Fibroblast of skin of right biceps (primary cell): ENCODE results near the gene RNF182.
"Not testable (repeated sequence)": the region's sequence is repeated elsewhere in the genome, so short reads cannot be mapped to it uniquely, and the experiment has no call there.

ENCODE experiments used
- DNase-seq: peaks from one replicate; pipeline ENCODE4 v3.0.0-alpha.2; 2013

The RNF182 gene, protein sequence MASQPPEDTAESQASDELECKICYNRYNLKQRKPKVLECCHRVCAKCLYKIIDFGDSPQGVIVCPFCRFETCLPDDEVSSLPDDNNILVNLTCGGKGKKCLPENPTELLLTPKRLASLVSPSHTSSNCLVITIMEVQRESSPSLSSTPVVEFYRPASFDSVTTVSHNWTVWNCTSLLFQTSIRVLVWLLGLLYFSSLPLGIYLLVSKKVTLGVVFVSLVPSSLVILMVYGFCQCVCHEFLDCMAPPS

GRCh38 chr6:13924949-13925881 lies at the start of gene RNF182:
TSS of gene RNF182 (plus strand) at chr6:13924952. CDS start at chr6:13977120, 52,168 bp downstream.
- DNase-seq, result no peak

DNA sequence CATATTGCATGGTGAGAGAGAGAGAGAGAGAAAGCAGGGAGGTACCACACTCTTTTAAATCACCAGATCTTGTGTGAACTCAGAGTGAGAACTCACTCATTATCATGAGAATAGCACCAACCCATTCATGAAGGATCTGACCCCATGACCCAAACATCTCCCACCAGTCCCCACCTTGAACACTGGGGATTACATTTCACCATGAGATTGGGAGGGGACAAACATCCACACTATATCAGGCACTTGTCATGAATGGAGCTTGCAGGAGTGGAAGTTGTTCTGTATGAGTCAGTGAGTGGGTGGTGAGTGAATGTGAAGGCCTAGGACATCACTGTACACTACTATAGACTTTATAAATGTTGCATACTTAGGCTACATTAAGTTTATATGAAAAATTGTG lies 47.7 kb upstream of the RNF182 start:
- DNase-seq, result peak; percentile 8

DNA sequence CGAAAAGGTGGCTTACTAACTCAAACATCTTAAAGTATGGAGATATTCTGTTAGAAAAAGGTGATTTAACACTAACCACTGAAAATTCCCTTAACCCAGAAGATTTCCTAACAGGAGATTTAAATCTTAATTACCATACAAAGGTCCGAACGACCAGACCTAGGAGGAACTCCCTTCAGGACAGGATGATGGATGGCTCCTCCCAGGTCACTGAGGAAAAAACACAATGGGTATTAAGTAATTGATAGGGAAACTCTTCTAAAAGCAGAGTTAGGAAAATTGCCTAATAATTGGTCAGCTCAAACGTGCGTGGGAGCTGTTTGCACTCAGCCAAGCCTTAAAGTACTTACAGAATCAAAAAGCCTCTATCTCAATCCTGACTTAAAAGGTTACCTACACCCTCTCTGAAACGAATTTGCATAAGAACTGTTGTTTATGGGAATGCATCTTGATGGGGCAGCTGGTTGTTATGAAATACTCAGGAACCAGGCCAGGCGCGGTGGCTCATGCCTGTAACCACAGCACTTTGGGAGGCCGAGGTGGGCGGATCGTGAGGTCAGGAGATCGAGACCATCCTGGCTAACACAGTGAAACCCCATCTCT lies 44.6 kb upstream of the RNF182 start:
- not testable (repeated sequence) for DNase-seq

GRCh38 chr6:13881621-13882165 lies 43.1 kb upstream of the RNF182 start:
- no peak for DNase-seq

DNA sequence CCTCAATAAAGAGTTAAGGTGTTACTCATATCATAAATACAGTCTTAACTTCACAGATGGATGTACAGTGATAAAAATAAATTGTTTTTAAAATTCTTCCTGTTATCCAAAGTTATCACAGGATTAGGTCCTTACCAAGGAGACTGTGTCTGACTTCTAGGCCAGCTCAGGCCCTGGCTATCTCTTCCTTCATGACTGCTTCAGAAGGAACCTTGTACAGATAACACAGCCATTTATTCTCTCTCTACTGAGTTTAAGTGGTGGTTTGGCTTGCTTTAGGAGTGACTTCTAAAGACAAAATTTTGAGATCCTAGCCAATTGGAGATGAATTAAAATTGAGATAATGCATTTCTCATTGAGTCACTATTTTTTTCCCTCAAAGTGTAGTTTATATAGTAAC lies 40.8 kb upstream of the RNF182 start:
- DNase-seq, result no peak

DNA sequence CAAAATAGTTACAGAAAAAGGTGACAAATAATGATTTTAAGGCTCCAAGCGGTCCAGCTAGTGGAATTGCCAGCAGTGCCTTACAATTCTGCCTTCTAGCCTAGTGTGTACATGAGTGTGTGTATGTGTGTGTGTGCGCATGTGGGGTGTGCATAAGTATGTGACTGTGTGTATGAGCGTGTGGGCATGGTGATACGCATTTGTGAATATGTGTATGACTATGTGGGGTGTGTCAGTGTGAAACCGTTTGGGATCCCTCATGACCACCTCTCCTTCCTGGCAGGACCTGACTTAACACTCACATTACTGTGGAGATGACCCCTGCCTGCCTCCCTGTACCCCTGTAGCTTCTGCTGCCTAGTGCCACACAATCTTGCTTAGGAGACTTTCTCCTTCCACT lies 40.4 kb upstream of the RNF182 start:
- no peak for DNase-seq

DNA sequence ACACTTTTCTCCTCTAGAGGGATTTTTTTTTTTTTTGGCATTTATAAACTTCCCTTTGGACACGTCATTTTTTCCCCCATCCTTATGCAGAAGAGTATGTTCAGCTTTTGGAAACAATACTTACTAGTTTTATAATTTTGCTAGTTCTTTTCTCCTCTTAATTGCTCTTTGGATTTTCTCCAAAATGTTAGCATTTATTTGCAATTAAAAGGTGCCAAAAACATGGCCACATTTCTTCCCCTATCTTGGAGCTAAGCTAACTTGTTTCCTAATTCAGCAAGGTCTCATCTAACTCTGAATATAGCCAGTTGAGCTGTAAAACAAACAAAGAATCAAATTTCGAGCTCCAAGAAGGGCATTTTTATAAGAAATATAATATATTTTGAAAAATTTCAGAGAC lies 39.2 kb upstream of the RNF182 start:
- no peak for DNase-seq

- no peak for DNase-seq
Measured at GRCh38 chr6:13886949-13887348, 37.8 kb upstream of the RNF182 start.

DNA sequence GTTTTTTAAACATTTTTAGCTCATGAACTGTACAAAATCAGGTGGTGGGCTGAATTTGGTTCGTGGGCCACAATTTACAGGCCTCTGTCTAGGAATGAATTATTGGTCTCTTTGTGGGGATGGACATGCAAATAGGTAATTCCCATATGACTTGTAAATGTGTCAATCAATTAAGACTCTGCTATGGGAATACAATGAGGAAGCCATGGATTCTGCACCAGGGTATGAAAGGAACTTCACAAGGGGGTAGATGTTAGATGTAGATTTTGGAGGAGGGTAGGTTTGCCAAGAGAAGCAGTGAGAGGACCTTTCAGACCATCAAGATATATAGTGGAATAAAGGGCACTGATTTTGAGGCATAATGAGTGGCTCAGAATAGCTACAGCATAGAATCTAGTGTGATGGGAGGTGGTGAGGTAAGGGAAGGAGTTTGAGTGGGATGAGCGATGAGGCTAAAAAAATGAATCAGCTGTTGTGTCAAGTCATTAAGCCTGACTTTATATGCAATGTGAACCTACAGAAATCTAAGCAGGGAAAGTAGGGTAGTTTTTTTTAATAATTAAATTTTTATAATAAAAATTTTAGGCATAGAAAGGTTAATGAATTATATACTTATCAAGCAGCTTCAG lies 32.6 kb upstream of the RNF182 start:
- no peak for DNase-seq

- no peak for DNase-seq
Measured at GRCh38 chr6:13902922-13903321, 21.8 kb upstream of the RNF182 start.

DNA sequence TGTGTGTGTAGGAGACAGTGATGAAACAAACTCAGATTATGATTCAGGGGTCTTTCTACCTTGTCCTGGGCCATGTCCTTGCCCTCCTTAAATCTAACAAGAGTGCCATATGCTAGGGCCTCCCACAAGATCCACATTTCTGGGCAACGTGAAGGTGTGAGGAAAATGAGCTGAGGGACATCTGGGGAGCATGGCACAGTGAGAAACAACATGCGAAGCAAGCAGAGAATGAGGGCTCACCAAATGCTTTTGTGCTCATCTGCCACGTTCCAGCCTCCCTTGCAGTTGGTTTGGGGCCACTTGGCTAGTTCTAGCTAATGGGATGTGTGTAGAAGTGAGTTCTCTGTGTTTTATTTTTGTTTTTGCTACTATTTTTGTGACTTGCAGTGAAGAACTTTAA lies 21.4 kb upstream of the RNF182 start:
- DNase-seq, result no peak

- DNase-seq, result no peak
Measured at GRCh38 chr6:13907001-13907350, 17.8 kb upstream of the RNF182 start.

- no peak for DNase-seq
Measured at GRCh38 chr6:13907614-13908215, 17.0 kb upstream of the RNF182 start.

- peak; percentile 65 for DNase-seq
Measured at GRCh38 chr6:13908955-13909381, 15.8 kb upstream of the RNF182 start.

DNA sequence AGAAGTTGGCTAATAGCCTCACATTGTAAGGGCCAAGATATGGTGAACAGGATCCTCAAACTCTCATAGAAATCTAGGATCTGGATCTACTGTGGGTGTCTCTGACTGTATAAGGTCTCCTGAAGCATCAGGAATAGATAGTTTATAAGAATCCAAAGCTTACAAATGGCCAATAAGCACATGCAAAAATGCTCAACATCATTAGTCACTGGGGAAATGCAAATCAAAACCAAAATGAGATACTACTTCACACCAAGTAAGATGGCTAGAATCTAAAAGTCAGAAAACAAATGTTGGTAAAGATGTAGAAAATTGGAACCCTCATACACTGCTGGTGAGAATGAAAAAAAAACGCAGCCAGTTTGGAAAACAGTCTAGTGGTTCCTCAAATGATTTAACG lies 14.3 kb upstream of the RNF182 start:
- no peak for DNase-seq

GRCh38 chr6:13911337-13911736 lies 13.4 kb upstream of the RNF182 start:
- no peak for DNase-seq

DNA sequence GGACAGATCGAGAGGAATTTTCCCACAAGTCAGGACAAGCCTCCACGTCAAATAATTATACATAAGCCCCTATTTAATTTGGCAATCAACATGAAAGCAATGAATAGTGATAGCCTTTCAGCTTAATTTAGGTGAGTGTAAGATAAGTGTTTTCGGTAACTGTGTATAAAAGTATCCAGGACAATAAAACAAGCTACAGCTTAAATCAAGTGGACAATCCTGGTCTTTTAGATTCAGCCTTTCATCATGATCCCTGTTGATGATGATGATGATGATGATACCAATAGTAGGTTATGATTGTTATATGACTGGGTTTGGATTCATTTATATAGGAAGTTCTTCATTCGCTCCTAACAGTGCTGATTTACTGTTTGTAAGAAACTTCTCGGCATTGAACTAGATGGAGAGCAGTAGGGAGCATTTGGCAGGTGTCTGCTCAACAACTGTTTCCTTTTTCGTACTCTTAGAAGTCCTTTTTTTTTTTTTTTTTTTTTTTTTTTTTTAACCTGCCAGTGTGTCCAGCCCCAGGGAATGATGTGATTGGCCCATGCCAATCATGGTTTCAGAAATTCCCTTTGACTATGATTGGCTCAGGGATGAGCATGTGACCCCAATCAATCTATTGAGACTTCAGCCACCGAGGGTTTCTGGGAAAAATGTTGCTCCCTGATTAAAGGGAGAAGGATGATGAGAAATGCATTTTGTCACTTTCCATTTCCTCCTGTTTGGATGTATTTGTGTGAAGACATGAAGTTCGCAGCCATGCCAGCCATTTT lies 11.3 kb upstream of the RNF182 start:
- no peak for DNase-seq

DNA sequence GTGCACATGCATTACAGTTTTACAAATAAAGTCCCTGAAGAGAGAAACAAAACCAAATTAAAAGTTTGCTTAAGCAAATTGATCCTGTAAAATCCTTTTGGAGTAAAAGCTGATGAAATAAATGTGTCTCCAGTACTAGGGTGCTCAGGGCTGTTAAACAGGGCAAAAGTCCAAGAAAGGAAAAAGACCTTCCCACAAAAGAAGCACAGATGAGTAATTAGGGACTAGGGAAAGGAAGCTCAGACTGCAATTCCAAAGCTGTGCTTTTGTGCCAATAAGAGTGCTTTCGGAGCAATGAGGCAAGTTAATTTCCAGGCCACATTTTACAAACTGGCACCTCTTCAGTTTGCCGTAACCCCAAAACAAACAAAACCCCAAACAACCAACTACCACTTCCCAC lies 10.4 kb upstream of the RNF182 start:
- DNase-seq, result peak; percentile 54

GRCh38 chr6:13915561-13916229 lies 9.1 kb upstream of the RNF182 start:
- DNase-seq, result no peak

DNA sequence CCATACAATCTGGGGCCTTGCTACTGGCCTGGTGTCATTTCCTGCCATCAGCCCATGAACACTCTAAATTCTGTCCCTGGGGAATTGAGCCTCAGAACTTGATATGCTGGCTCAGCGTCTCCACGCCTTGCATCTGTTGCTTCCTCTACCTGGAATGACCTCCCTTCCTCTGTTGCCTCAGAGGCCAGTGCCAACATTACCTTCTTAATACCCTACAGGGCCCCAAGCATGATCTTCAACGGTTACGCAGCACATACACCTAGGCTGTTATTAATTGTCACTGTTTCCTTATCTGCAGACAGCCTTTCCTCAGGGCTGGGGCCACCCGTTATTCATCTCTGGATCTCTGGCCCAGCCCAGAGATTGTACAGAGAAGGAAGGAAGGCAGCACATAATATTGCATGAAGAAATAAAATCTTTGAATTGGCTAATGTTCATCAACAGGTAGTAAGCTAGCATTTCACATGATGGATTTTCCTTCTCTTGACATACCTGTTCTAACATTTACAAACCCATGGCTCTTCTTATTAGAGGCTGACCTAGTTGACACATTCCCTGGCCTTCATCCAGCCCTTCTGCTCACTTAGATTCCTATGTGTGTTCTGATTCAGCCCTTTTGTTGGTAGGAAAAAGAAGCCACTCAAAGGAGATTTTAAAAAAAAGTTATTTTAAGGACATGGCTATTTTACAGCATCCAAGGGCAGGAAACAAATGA lies 8.4 kb upstream of the RNF182 start:
- peak; percentile 68 for DNase-seq

GRCh38 chr6:13917141-13917540 lies 7.6 kb upstream of the RNF182 start:
- no peak for DNase-seq
